H9 (cell line): ENCODE data around the gene TFF2. TPM values are rescaled to one million over a fixed set of nuclear protein-coding genes. Genes with fewer than 3 reads are reported as not detected.

Experiments
- DNase-seq: peaks from one replicate; pipeline ENCODE4 v3.0.0-alpha.2; 2017
- H2AFZ ChIP-seq: one replicate; pipeline ENCODE4 v1.6.1; 2013; ENCODE audit warnings: mild to moderate bottlenecking, low read length, control low read depth, moderate library complexity
- H2AK5ac ChIP-seq: 2 replicates; pipeline ENCODE4 v1.6.1; 2013; ENCODE audit warnings: low read length, control low read depth, mixed read lengths; ENCODE audit not compliant: insufficient read length
- H2BK120ac ChIP-seq: one replicate; pipeline ENCODE4 v1.6.1; 2013; ENCODE audit warnings: low read depth, mild to moderate bottlenecking, low read length, control low read depth, inconsistent platforms; ENCODE audit not compliant: poor library complexity, severe bottlenecking
- H2BK12ac ChIP-seq: 2 replicates; pipeline ENCODE4 v1.6.1; 2013; ENCODE audit warnings: low read length, control low read depth, mixed read lengths, low read depth; ENCODE audit not compliant: insufficient read length
- H2BK15ac ChIP-seq: 2 replicates; pipeline ENCODE4 v1.6.1; 2013; ENCODE audit warnings: low read depth, low read length, control low read depth
- H2BK20ac ChIP-seq: one replicate; pipeline ENCODE4 v1.6.1; 2013; ENCODE audit warnings: low read depth, mild to moderate bottlenecking, low read length, control low read depth, inconsistent platforms; ENCODE audit not compliant: poor library complexity, severe bottlenecking
- H2BK5ac ChIP-seq: 2 replicates; pipeline ENCODE4 v1.6.1; 2013; ENCODE audit warnings: low read length, control low read depth, mixed read lengths; ENCODE audit not compliant: insufficient read length
- H3K14ac ChIP-seq: 2 replicates; pipeline ENCODE4 v1.6.1; 2013; ENCODE audit warnings: low read length, control low read depth; ENCODE audit not compliant: insufficient read depth
- H3K18ac ChIP-seq: 2 replicates; pipeline ENCODE4 v1.6.1; 2013; ENCODE audit warnings: low read depth, mild to moderate bottlenecking, mixed read lengths, low read length, control low read depth; ENCODE audit not compliant: insufficient read length
- H3K23ac ChIP-seq: 2 replicates; pipeline ENCODE4 v1.6.1; 2013; ENCODE audit warnings: low read length, control low read depth, mixed read lengths, low read depth; ENCODE audit not compliant: insufficient read length
- H3K23me2 ChIP-seq: 2 replicates; pipeline ENCODE4 v1.6.1; 2013; ENCODE audit warnings: low read depth, mild to moderate bottlenecking, mixed read lengths, low read length, control low read depth; ENCODE audit not compliant: insufficient read length, poor library complexity, severe bottlenecking
- H3K27ac ChIP-seq: 2 replicates; pipeline ENCODE4 v1.5.1; 2013; ENCODE audit warnings: low read length, control low read depth, mixed read lengths, low read depth; ENCODE audit not compliant: insufficient read length
- H3K27me3 ChIP-seq: 2 replicates; pipeline ENCODE4 v1.6.1; 2013; ENCODE audit warnings: low read length, control low read depth, inconsistent platforms; ENCODE audit not compliant: insufficient read depth
- H3K4ac ChIP-seq: 2 replicates; pipeline ENCODE4 v1.6.1; 2013; ENCODE audit warnings: low read depth, mild to moderate bottlenecking, control low read depth, inconsistent platforms, low read length, moderate library complexity
- H3K4me1 ChIP-seq: 2 replicates; pipeline ENCODE4 v1.6.1; 2013; ENCODE audit warnings: low read length, control low read depth, inconsistent platforms; ENCODE audit not compliant: insufficient read depth
- H3K4me2 ChIP-seq: 2 replicates; pipeline ENCODE4 v1.6.1; 2013; ENCODE audit warnings: low read length, control low read depth, mixed read lengths; ENCODE audit not compliant: insufficient read length, insufficient read depth
- H3K56ac ChIP-seq: 2 replicates; pipeline ENCODE4 v1.6.1; 2013; ENCODE audit warnings: low read depth, mild to moderate bottlenecking, mixed read lengths, low read length, control low read depth; ENCODE audit not compliant: insufficient read length
- H3K79me1 ChIP-seq: 2 replicates; pipeline ENCODE4 v1.6.1; 2013; ENCODE audit warnings: low read depth, mild to moderate bottlenecking, moderate library complexity, low read length, control low read depth, inconsistent platforms; ENCODE audit not compliant: insufficient read depth, poor library complexity, severe bottlenecking
- H3K79me2 ChIP-seq: 2 replicates; pipeline ENCODE4 v1.6.1; 2013; ENCODE audit warnings: low read length, control low read depth, inconsistent platforms; ENCODE audit not compliant: insufficient read depth
- H3K9ac ChIP-seq: 2 replicates; pipeline ENCODE4 v1.6.1; 2013; ENCODE audit warnings: low read length, control low read depth, mixed read lengths; ENCODE audit not compliant: insufficient read length; ENCODE audit errors: extremely low read depth
- H3K9me3 ChIP-seq: one replicate; pipeline ENCODE4 v1.6.1; 2013; ENCODE audit warnings: low read depth, low read length, inconsistent platforms; ENCODE audit not compliant: control insufficient read depth
- H3T11ph ChIP-seq: one replicate; pipeline ENCODE4 v1.6.1; 2013; ENCODE audit warnings: mild to moderate bottlenecking, low read length, control low read depth, inconsistent platforms
- H4K20me1 ChIP-seq: one replicate; pipeline ENCODE4 v1.6.1; 2013; ENCODE audit not compliant: control insufficient read depth, insufficient read length, insufficient read depth
- H4K5ac ChIP-seq: 2 replicates; pipeline ENCODE4 v1.6.1; 2013; ENCODE audit warnings: low read depth, mild to moderate bottlenecking, mixed read lengths, low read length, control low read depth; ENCODE audit not compliant: insufficient read length
- H4K8ac ChIP-seq: replicated peaks from 2 replicates; pipeline ENCODE4 v1.6.1; 2013; ENCODE audit warnings: low read length, control low read depth, mixed read lengths, low read depth; ENCODE audit not compliant: insufficient read length
- H4K91ac ChIP-seq: 2 replicates; pipeline ENCODE4 v1.6.1; 2013; ENCODE audit warnings: low read depth, mild to moderate bottlenecking, moderate library complexity, mixed read lengths, low read length, control low read depth; ENCODE audit not compliant: insufficient read length
- H3K27ac Mint-ChIP-seq, 3 experiments: 2 replicates in 2 of 3; 3 replicates in 1 of 3; pipeline ENCODE4 v1.8.0; 2020 to 2021; ENCODE audit warnings: mixed read lengths in 3 of 3, mild to moderate bottlenecking in 1 of 3, moderate library complexity in 1 of 3
- H3K27me3 Mint-ChIP-seq: 2 replicates; pipeline ENCODE4 v1.8.0; 2021; ENCODE audit warnings: low read depth, mild to moderate bottlenecking, moderate library complexity, mixed read lengths
- H3K36me3 Mint-ChIP-seq, 3 experiments: 2 replicates in 2 of 3; 3 replicates in 1 of 3; pipeline ENCODE4 v1.8.0; 2020 to 2021; ENCODE audit warnings: low read depth in 3 of 3, mixed read lengths in 3 of 3; ENCODE audit not compliant: insufficient read depth in 1 of 3
- H3K4me1 Mint-ChIP-seq, 2 experiments: 2 replicates each; pipeline ENCODE4 v1.8.0; 2020; ENCODE audit warnings: mixed read lengths in 2 of 2
- H3K4me3 Mint-ChIP-seq, 2 experiments: 2 replicates in 1 of 2; 3 replicates in 1 of 2; pipeline ENCODE4 v1.8.0; 2020 to 2021; ENCODE audit warnings: mild to moderate bottlenecking in 2 of 2, mixed read lengths in 2 of 2, moderate library complexity in 1 of 2
- H3K9me3 Mint-ChIP-seq, 2 experiments: 2 replicates in 1 of 2; 3 replicates in 1 of 2; pipeline ENCODE4 v1.8.0; 2020; ENCODE audit warnings: mild to moderate bottlenecking in 2 of 2, mixed read lengths in 2 of 2, moderate library complexity in 1 of 2
- WGBS: extraction: QIAGEN DNeasy Blood & Tissue Kit; methylation state at CpG from one replicate; pipeline ENCODE4 v1.1.7; 2013; ENCODE audit warnings: missing lambda C conversion rate, low lambda C conversion rate, mixed read lengths; ENCODE audit not compliant: insufficient read length; ENCODE audit errors: extremely low coverage; 5-methylcytosine and 5-hydroxymethylcytosine counted together
- total RNA-seq: library from RNA; stranded (reverse); gene quantifications from 2 replicates; pipeline ENCODE4 v1.2.1, GENCODE V29; 2021
- TF ChIP-seq, protein P1 (sequence below): fragments of 200-600 bp; sonication (generic); conservative IDR thresholded peaks from 3 replicates; pipeline ENCODE4 v1.8.0; 2021; ENCODE audit warnings: antibody characterized with exemption, mild to moderate bottlenecking

Gene TFF2
- total RNA-seq, 1 experiment from 2014 or later, result not detected

GRCh38 chr21:42309753-42310213, 41.0 kb downstream of the TFF2 start:
- Mint-ChIP-seq H3K4me3 (peak overlapping the region; percentile 41 to 70; a peak in 4 of 5 replicates), H3K4me1 (peaks cover 25 to 26% of the 10 kb centered on the region in 2 experiments), H3K9me3 (no peaks in the 10 kb centered on the region; a peak in 1 of 5 replicates), H3K27ac (no peak overlapping the region; a peak in 1 of 7 replicates), H3K36me3 (no peaks in the 10 kb centered on the region), H3K27me3 (peaks cover 11% of the 10 kb centered on the region)
- Histone ChIP-seq H4K8ac (no peak overlapping the region), H3K4ac (no peak overlapping the region), H3K79me2 (no peaks in the 10 kb centered on the region), H4K91ac (no peak overlapping the region), H3K9ac (no peak overlapping the region), H3K23me2 (no peaks in the 10 kb centered on the region), H2BK15ac (no peak overlapping the region), H2BK120ac (no peak overlapping the region), H4K5ac (no peak overlapping the region), H3K18ac (no peak overlapping the region), H2AK5ac (no peak overlapping the region), H2BK20ac (no peak overlapping the region), H3K14ac (no peak overlapping the region), H3K23ac (no peak overlapping the region), H2BK12ac (no peak overlapping the region), H3K4me2 (peak overlapping the region; percentile 36), H3K27ac (no peak overlapping the region), H4K20me1 (no peaks in the 10 kb centered on the region), H3K4me1 (peaks cover 4% of the 10 kb centered on the region; the same call in 1 of the 2 replicates), H3K79me1 (no peaks in the 10 kb centered on the region), H3K9me3 (no peaks in the 10 kb centered on the region), H2AFZ (no peak overlapping the region), H2BK5ac (no peak overlapping the region), H3T11ph (no peak overlapping the region), H3K56ac (no peak overlapping the region), H3K27me3 (no peaks in the 10 kb centered on the region)
- no CpG with 5 or more reads among the region's 22 CpGs for WGBS
- TF ChIP-seq, protein P1, sequence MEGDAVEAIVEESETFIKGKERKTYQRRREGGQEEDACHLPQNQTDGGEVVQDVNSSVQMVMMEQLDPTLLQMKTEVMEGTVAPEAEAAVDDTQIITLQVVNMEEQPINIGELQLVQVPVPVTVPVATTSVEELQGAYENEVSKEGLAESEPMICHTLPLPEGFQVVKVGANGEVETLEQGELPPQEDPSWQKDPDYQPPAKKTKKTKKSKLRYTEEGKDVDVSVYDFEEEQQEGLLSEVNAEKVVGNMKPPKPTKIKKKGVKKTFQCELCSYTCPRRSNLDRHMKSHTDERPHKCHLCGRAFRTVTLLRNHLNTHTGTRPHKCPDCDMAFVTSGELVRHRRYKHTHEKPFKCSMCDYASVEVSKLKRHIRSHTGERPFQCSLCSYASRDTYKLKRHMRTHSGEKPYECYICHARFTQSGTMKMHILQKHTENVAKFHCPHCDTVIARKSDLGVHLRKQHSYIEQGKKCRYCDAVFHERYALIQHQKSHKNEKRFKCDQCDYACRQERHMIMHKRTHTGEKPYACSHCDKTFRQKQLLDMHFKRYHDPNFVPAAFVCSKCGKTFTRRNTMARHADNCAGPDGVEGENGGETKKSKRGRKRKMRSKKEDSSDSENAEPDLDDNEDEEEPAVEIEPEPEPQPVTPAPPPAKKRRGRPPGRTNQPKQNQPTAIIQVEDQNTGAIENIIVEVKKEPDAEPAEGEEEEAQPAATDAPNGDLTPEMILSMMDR, result peak; percentile 87
- peak; percentile 80 for DNase-seq
